K562 (cell line): ENCODE measurements around the gene ALS2CL. TPM values are rescaled to one million over a fixed set of nuclear protein-coding genes. Genes with fewer than 3 reads are reported as not detected.

Experiments used
- CBX1 ChIP-seq: sonication (generic); IDR thresholded peaks from 2 replicates; pipeline ENCODE4 v1.6.1; 2016; ENCODE audit warnings: antibody characterized with exemption, low read depth, mild to moderate bottlenecking
- DNMT1 ChIP-seq: fragments of 450-650 bp; IDR thresholded peaks from 2 replicates; pipeline ENCODE4 v1.6.1; 2016; ENCODE audit warnings: antibody characterized with exemption, mild to moderate bottlenecking
- DPF2 ChIP-seq: fragments of 450-650 bp; IDR thresholded peaks from 2 replicates; pipeline ENCODE4 v1.6.1; 2016
- ERF ChIP-seq: fragments of 450-650 bp; formaldehyde crosslinking; IDR thresholded peaks from 2 replicates; pipeline ENCODE4 v1.4.0; 2020; ENCODE audit warnings: mild to moderate bottlenecking, mixed read lengths
- EWSR1 ChIP-seq: fragments of 450-650 bp; IDR thresholded peaks from 2 replicates; pipeline ENCODE4 v1.6.1; 2018; ENCODE audit warnings: borderline replicate concordance, mild to moderate bottlenecking, low read depth, moderate library complexity; ENCODE audit not compliant: partially characterized antibody
- HES1 ChIP-seq: fragments of 450-650 bp; IDR thresholded peaks from 2 replicates; pipeline ENCODE4 v1.6.1; 2016; ENCODE audit warnings: low read depth, mild to moderate bottlenecking, moderate library complexity
- IRF2 ChIP-seq: sonication (generic); formaldehyde crosslinking; IDR thresholded peaks from 2 replicates; pipeline ENCODE4 v1.8.1; 2022; ENCODE audit warnings: mild to moderate bottlenecking, missing genetic modification reagents
- KLF16 ChIP-seq: IDR thresholded peaks from 2 replicates; pipeline ENCODE4 v1.6.1; 2016; ENCODE audit warnings: antibody characterized with exemption
- L3MBTL2 ChIP-seq: fragments of 450-650 bp; IDR thresholded peaks from 2 replicates; pipeline ENCODE4 v1.6.1; 2016; ENCODE audit warnings: mild to moderate bottlenecking, moderate library complexity
- NCOA4 ChIP-seq: fragments of 450-650 bp; IDR thresholded peaks from 2 replicates; pipeline ENCODE4 v1.6.1; 2018; ENCODE audit warnings: mild to moderate bottlenecking; ENCODE audit not compliant: partially characterized antibody
- NRF1 ChIP-seq, 2 experiments: fragments of 450-650 bp; IDR thresholded peaks in 1 of 2; conservative IDR thresholded peaks in 1 of 2; 2 replicates each; pipeline ENCODE4 v1.6.1; 2014; ENCODE audit warnings: mild to moderate bottlenecking in 2 of 2
- PBX2 ChIP-seq, 2 experiments: IDR thresholded peaks in 1 of 2; conservative IDR thresholded peaks in 1 of 2; 2 replicates each; pipeline ENCODE4 v1.6.1; 2016; ENCODE audit warnings: low read depth in 2 of 2, mild to moderate bottlenecking in 1 of 2, missing compliant biosample characterization in 1 of 2, missing genetic modification characterization in 1 of 2, moderate library complexity in 1 of 2
- PREB ChIP-seq: sonication (generic); formaldehyde crosslinking; IDR thresholded peaks from 2 replicates; pipeline ENCODE4 v1.8.1; 2023; ENCODE audit warnings: mild to moderate bottlenecking, missing genetic modification reagents
- RB1 ChIP-seq: fragments of 450-650 bp; IDR thresholded peaks from 2 replicates; pipeline ENCODE4 v1.6.1; 2017; ENCODE audit warnings: low read depth, mild to moderate bottlenecking
- RBM22 ChIP-seq: fragments of 200-400 bp; formaldehyde crosslinking; IDR thresholded peaks from 2 replicates; pipeline ENCODE4 v1.6.1; 2018; ENCODE audit warnings: low read length, low read depth; ENCODE audit not compliant: poor library complexity, severe bottlenecking
- RFX7 ChIP-seq: fragments of 250-450 bp; sonication (Bioruptor Pico); IDR thresholded peaks from 2 replicates; pipeline ENCODE4 v1.5.1; 2021; ENCODE audit warnings: mild to moderate bottlenecking
- SRSF1 ChIP-seq: fragments of 200-400 bp; formaldehyde crosslinking; IDR thresholded peaks from 2 replicates; pipeline ENCODE4 v1.6.1; 2017; ENCODE audit warnings: mild to moderate bottlenecking, low read depth, low read length, moderate library complexity
- STAG1 ChIP-seq: sonication (generic); formaldehyde crosslinking; IDR thresholded peaks from 2 replicates; pipeline ENCODE4 v1.5.0; 2020; ENCODE audit warnings: missing genetic modification reagents, borderline replicate concordance
- THRAP3 ChIP-seq: fragments of 450-650 bp; IDR thresholded peaks from 2 replicates; pipeline ENCODE4 v1.6.1; 2016; ENCODE audit warnings: mild to moderate bottlenecking, inconsistent platforms, borderline replicate concordance
- TRIM24 ChIP-seq, 2 experiments: fragments of 450-650 bp; IDR thresholded peaks; 2 replicates each; pipeline ENCODE4 v1.6.1; 2016
- ZBED1 ChIP-seq: IDR thresholded peaks from 2 replicates; pipeline ENCODE4 v1.6.1; 2014
- ZNF143 ChIP-seq: sonication (generic); formaldehyde crosslinking; IDR thresholded peaks from 2 replicates; pipeline ENCODE4 v1.9.0; 2022; ENCODE audit warnings: mild to moderate bottlenecking, missing genetic modification reagents
- ZNF239 ChIP-seq: fragments of 250-450 bp; sonication (Bioruptor Pico); IDR thresholded peaks from 2 replicates; pipeline ENCODE4 v1.4.0; 2020; ENCODE audit warnings: mild to moderate bottlenecking
- ZNF282 ChIP-seq: sonication (generic); formaldehyde crosslinking; IDR thresholded peaks from 2 replicates; pipeline ENCODE4 v1.8.1; 2023; ENCODE audit warnings: missing genetic modification reagents
- ZNF324 ChIP-seq: fragments of 250-450 bp; sonication (Bioruptor Pico); IDR thresholded peaks from 2 replicates; pipeline ENCODE4 v1.4.0; 2020; ENCODE audit warnings: mild to moderate bottlenecking
- ZNF444 ChIP-seq: fragments of 250-450 bp; sonication (Bioruptor Pico); IDR thresholded peaks from 2 replicates; pipeline ENCODE4 v1.4.0; 2020; ENCODE audit warnings: mild to moderate bottlenecking, moderate library complexity
- ZNF445 ChIP-seq: fragments of 250-450 bp; sonication (Bioruptor Pico); IDR thresholded peaks from 2 replicates; pipeline ENCODE4 v1.4.0; 2020; ENCODE audit warnings: low read depth, mild to moderate bottlenecking, moderate library complexity
- ZNF699 ChIP-seq: fragments of 250-450 bp; sonication (Bioruptor Pico); IDR thresholded peaks from 2 replicates; pipeline ENCODE4 v1.8.0; 2021; ENCODE audit warnings: mild to moderate bottlenecking, moderate library complexity; ENCODE audit not compliant: insufficient replicate concordance
- ZNF75A ChIP-seq: fragments of 450-650 bp; formaldehyde crosslinking; IDR thresholded peaks from 2 replicates; pipeline ENCODE4 v1.4.0; 2020; ENCODE audit warnings: mild to moderate bottlenecking
- ZNF785 ChIP-seq: fragments of 250-450 bp; sonication (Bioruptor Pico); IDR thresholded peaks from 2 replicates; pipeline ENCODE4 v1.4.0; 2020; ENCODE audit warnings: mild to moderate bottlenecking
- polyA plus RNA-seq, 8 experiments: library from polyadenylated mRNA; depleted of rRNA in 4 of 8; stranded (reverse) in 5 of 8; unstranded in 3 of 8; fragments of >200 nt; fragmentation: Nextera tagmentation in 2 of 8; fragmentation: Illumina TruSeq in 1 of 8; extraction: Ambion mirVana in 2 of 8; extraction: Trizol in 1 of 8; gene quantifications; 2 replicates each; pipeline versions ENCODE4 v1.2.1 to v1.2.3, GENCODE V29; 2011 to 2014; ENCODE audit warnings: inconsistent platforms in 1 of 8, missing spikeins in 1 of 8
- total RNA-seq, 7 experiments: library from RNA; depleted of rRNA in 6 of 7; stranded (reverse); fragments of >200 nt in 6 of 7; fragmentation: Illumina TruSeq in 2 of 7; extraction: Trizol in 2 of 7; gene quantifications; 2 replicates each; pipeline versions ENCODE4 v1.2.1 to v1.2.3, GENCODE V29; 2011 to 2021; ENCODE audit warnings: low replicate concordance in 1 of 7

Gene ALS2CL
- total and polyA plus RNA-seq, 9 of the 15 experiments (the other 6 are each of a cell fraction or from before 2014, with no cell fraction given) = 0.03 to 0.13 (median 0.05) TPM; not detected in 3

GRCh38 chr3:46642971-46643370 lies 50.5 kb downstream of the ALS2CL start (continued):
- TF ChIP-seq ZNF282 (CRISPR knock-in tag) (no peak), ZNF75A (no peak), STAG1 (CRISPR knock-in tag) (no peak), KLF16 (no peak), PREB (CRISPR knock-in tag) (no peak), ERF (no peak), ZNF445 (CRISPR knock-in tag) (no peak), ZNF239 (CRISPR knock-in tag) (no peak), NCOA4 (no peak), DNMT1 (no peak), EWSR1 (no peak), IRF2 (no peak), ZNF324 (CRISPR knock-in tag) (no peak), PBX2 (CRISPR knock-in tag; IDR thresholded peaks at IDR 0.05; ENCODE audit: low read depth) (no peak), PBX2 (tag; conservative IDR thresholded peaks at IDR 0.05; ENCODE audit: low read depth) (no peak), ZNF699 (no peak), ZNF143 (no peak), HES1 (peak; percentile 28; the same call in 1 of the 2 replicates), TRIM24 (IDR thresholded peaks at IDR 0.05) (no peak), RBM22 (no peak), RB1 (no peak), CBX1 (no peak), THRAP3 (no peak), DPF2 (no peak), ZBED1 (no peak), SRSF1 (no peak), ZNF444 (CRISPR knock-in tag) (no peak), L3MBTL2 (no peak), RFX7 (CRISPR knock-in tag) (no peak), NRF1 (conservative IDR thresholded peaks at IDR 0.05 in 1 of 2, IDR thresholded peaks at IDR 0.05 in 1 of 2) (0 out of 4 replicates have a peak, but pooled peaks of 1 of the 2 experiments have one; percentile 20), ZNF785 (CRISPR knock-in tag) (no peak)
